ENCODE measurements around the gene ARL4C. TPM values are rescaled to one million over a fixed set of nuclear protein-coding genes. Genes with fewer than 3 reads are reported as not detected.

ARL4C gene
- total and polyA plus RNA-seq, 4 donors = 1.4 to 2.8 (median 2.1) TPM

GRCh38 chr2:234469251-234469845 lies 27.5 kb downstream of the ARL4C start:
- H3K36me3 ChIP-seq (ENCODE audit: control insufficient read depth in 4 of 4, insufficient read depth in 3 of 4, low read depth in 1 of 4, low read length in 3 of 4) = no peaks in the 10 kb centered on the region
- H3K4me3 ChIP-seq (ENCODE audit: low read depth in 1 of 3, low read length in 3 of 3) = no peak overlapping the region
- no peak overlapping the region for H3K9ac ChIP-seq (ENCODE audit: low read depth in 1 of 2, low read length in 2 of 2)
- H3K27ac ChIP-seq (ENCODE audit: low read depth in 1 of 2, low read length in 2 of 2) = no peak overlapping the region
- H3K9me3 ChIP-seq (ENCODE audit: control insufficient read depth in 4 of 4, low read length in 3 of 4) = no peaks in the 10 kb centered on the region
- no peaks in the 10 kb centered on the region for H3K4me1 ChIP-seq (ENCODE audit: control insufficient read depth in 4 of 4, insufficient read depth in 4 of 4, low read length in 3 of 4)
- no peak for TF ChIP-seq HNF4A (conservative IDR thresholded peaks at IDR 0.05)
- TF ChIP-seq CTCF (IDR thresholded peaks at IDR 0.05; ENCODE audit: low read depth, low read length, missing input control) = no peak
- TF ChIP-seq EGR1 (IDR thresholded peaks at IDR 0.05; ENCODE audit: low read depth in 2 of 2) = no peak
- no peak for TF ChIP-seq JUND (IDR thresholded peaks at IDR 0.05)
- TF ChIP-seq GABPA (IDR thresholded peaks at IDR 0.05 in 1 of 2, conservative IDR thresholded peaks at IDR 0.05 in 1 of 2) = no peak
- TF ChIP-seq, protein P1, sequence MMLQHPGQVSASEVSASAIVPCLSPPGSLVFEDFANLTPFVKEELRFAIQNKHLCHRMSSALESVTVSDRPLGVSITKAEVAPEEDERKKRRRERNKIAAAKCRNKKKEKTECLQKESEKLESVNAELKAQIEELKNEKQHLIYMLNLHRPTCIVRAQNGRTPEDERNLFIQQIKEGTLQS (IDR thresholded peaks at IDR 0.05) = no peak
- TF ChIP-seq YY1 (IDR thresholded peaks at IDR 0.05) = no peak
- TF ChIP-seq, protein P2, sequence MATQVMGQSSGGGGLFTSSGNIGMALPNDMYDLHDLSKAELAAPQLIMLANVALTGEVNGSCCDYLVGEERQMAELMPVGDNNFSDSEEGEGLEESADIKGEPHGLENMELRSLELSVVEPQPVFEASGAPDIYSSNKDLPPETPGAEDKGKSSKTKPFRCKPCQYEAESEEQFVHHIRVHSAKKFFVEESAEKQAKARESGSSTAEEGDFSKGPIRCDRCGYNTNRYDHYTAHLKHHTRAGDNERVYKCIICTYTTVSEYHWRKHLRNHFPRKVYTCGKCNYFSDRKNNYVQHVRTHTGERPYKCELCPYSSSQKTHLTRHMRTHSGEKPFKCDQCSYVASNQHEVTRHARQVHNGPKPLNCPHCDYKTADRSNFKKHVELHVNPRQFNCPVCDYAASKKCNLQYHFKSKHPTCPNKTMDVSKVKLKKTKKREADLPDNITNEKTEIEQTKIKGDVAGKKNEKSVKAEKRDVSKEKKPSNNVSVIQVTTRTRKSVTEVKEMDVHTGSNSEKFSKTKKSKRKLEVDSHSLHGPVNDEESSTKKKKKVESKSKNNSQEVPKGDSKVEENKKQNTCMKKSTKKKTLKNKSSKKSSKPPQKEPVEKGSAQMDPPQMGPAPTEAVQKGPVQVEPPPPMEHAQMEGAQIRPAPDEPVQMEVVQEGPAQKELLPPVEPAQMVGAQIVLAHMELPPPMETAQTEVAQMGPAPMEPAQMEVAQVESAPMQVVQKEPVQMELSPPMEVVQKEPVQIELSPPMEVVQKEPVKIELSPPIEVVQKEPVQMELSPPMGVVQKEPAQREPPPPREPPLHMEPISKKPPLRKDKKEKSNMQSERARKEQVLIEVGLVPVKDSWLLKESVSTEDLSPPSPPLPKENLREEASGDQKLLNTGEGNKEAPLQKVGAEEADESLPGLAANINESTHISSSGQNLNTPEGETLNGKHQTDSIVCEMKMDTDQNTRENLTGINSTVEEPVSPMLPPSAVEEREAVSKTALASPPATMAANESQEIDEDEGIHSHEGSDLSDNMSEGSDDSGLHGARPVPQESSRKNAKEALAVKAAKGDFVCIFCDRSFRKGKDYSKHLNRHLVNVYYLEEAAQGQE (IDR thresholded peaks at IDR 0.05) = no peak
- WGBS = 90% methylated on average over 7 of the region's 7 CpGs
- H3K27me3 ChIP-seq (ENCODE audit: control insufficient read depth in 4 of 4, insufficient read depth in 4 of 4, low read length in 3 of 4) = no peaks in the 10 kb centered on the region
- DNase-seq (ENCODE audit: low spot score) = no peak

DNA sequence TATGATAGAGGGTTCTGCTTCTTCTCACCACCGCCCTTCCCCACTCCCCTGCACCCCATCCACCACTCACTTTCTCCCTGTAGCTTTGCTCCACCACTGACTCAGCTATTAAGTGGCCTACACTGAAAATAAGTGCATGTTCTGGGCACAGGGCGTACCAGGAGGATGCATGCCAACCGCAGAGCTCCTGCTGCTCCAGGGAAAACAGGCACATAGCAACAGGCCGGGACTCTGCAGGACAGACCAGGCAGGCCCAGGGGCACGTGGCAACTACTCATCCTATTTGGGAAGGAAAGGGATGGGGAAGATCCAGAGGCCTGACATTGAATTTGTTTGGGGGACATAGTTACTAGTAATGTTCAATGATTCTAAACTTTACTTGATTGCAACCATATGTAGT lies 28.4 kb downstream of the ARL4C start:
- no peaks in the 10 kb centered on the region for H3K27me3 ChIP-seq (ENCODE audit: control insufficient read depth in 4 of 4, insufficient read depth in 4 of 4, low read length in 3 of 4)
- H3K9ac ChIP-seq (ENCODE audit: low read depth in 1 of 2, low read length in 2 of 2) = no peak overlapping the region
- no peaks in the 10 kb centered on the region for H3K9me3 ChIP-seq (ENCODE audit: control insufficient read depth in 4 of 4, low read length in 3 of 4)
- H3K36me3 ChIP-seq (ENCODE audit: control insufficient read depth in 4 of 4, insufficient read depth in 3 of 4, low read depth in 1 of 4, low read length in 3 of 4) = no peaks in the 10 kb centered on the region
- H3K4me1 ChIP-seq (ENCODE audit: control insufficient read depth in 4 of 4, insufficient read depth in 4 of 4, low read length in 3 of 4) = no peaks in the 10 kb centered on the region
- no peak overlapping the region for H3K27ac ChIP-seq (ENCODE audit: low read depth in 1 of 2, low read length in 2 of 2)
- DNase-seq (ENCODE audit: low spot score) = no peak
- 87% methylated on average over 5 of the region's 5 CpGs for WGBS
- H3K4me3 ChIP-seq (ENCODE audit: low read depth in 1 of 3, low read length in 3 of 3) = no peak overlapping the region
- no peak for TF ChIP-seq CTCF (IDR thresholded peaks at IDR 0.05; ENCODE audit: low read depth, low read length, missing input control)
- no peak for TF ChIP-seq ZBTB33 (IDR thresholded peaks at IDR 0.05)
- no peak for TF ChIP-seq FOXA1 (IDR thresholded peaks at IDR 0.05)
- no peak for TF ChIP-seq FOXA2 (IDR thresholded peaks at IDR 0.05)
- no peak for TF ChIP-seq RAD21 (IDR thresholded peaks at IDR 0.05)
- no peak for TF ChIP-seq JUND (IDR thresholded peaks at IDR 0.05)
- no peak for TF ChIP-seq GABPA (IDR thresholded peaks at IDR 0.05 in 1 of 2, conservative IDR thresholded peaks at IDR 0.05 in 1 of 2)
- TF ChIP-seq, protein P1 (IDR thresholded peaks at IDR 0.05) = no peak
- TF ChIP-seq, protein P2 (IDR thresholded peaks at IDR 0.05) = no peak
- TF ChIP-seq NR2F2 (IDR thresholded peaks at IDR 0.05) = no peak
- no peak for TF ChIP-seq TAF1 (conservative IDR thresholded peaks at IDR 0.05)
- no peak for TF ChIP-seq RXRA (IDR thresholded peaks at IDR 0.05)
- TF ChIP-seq YY1 (IDR thresholded peaks at IDR 0.05) = no peak
- no peak for TF ChIP-seq SP1 (IDR thresholded peaks at IDR 0.05)
- TF ChIP-seq MAX (IDR thresholded peaks at IDR 0.05) = no peak

Measured in liver (tissue), 9 donors.